IPS-20b (cell line): ENCODE data around the gene LRRTM4.

Source experiments
- H3K27ac ChIP-seq: one replicate; pipeline ENCODE4 v1.5.1; 2013; ENCODE audit warnings: low read length
- H3K27me3 ChIP-seq: 2 replicates; pipeline ENCODE4 v1.6.1; 2013; ENCODE audit warnings: mild to moderate bottlenecking, low read length, inconsistent platforms; ENCODE audit not compliant: insufficient read depth
- H3K36me3 ChIP-seq: 2 replicates; pipeline ENCODE4 v1.6.1; 2013; ENCODE audit warnings: low read depth, mild to moderate bottlenecking, inconsistent platforms, low read length, moderate library complexity; ENCODE audit not compliant: insufficient read depth
- H3K4me1 ChIP-seq: 2 replicates; pipeline ENCODE4 v1.6.1; 2013; ENCODE audit warnings: mild to moderate bottlenecking, control low read depth, inconsistent platforms, low read length, moderate library complexity; ENCODE audit not compliant: insufficient read depth
- H3K4me3 ChIP-seq: 2 replicates; pipeline ENCODE4 v1.5.1; 2013; ENCODE audit warnings: mild to moderate bottlenecking, low read length, inconsistent platforms
- H3K9ac ChIP-seq: 2 replicates; pipeline ENCODE4 v1.6.1; 2013; ENCODE audit warnings: low read depth, mild to moderate bottlenecking, inconsistent platforms, low read length, moderate library complexity
- H3K9me3 ChIP-seq: 2 replicates; pipeline ENCODE4 v1.6.1; 2013; ENCODE audit warnings: mild to moderate bottlenecking, low read depth, low read length, inconsistent platforms; ENCODE audit not compliant: insufficient read depth

The LRRTM4 gene

GRCh38 chr2:76977846-76978727 lies 544.1 kb downstream of the LRRTM4 start:
- no peaks in the 10 kb centered on the region for H3K9me3 ChIP-seq
- no peaks in the 10 kb centered on the region for H3K27me3 ChIP-seq
- no peaks in the 10 kb centered on the region for H3K36me3 ChIP-seq
- no peak overlapping the region for H3K27ac ChIP-seq
- no peak overlapping the region for H3K4me3 ChIP-seq
- H3K4me1 ChIP-seq, result no peaks in the 10 kb centered on the region
- no peak overlapping the region for H3K9ac ChIP-seq

- no peaks in the 10 kb centered on the region for H3K27me3 ChIP-seq
- no peak overlapping the region for H3K9ac ChIP-seq
- no peak overlapping the region for H3K27ac ChIP-seq
- no peak overlapping the region for H3K4me3 ChIP-seq
- H3K4me1 ChIP-seq, result no peaks in the 10 kb centered on the region
- H3K9me3 ChIP-seq, result no peaks in the 10 kb centered on the region
- no peaks in the 10 kb centered on the region for H3K36me3 ChIP-seq
Measured at GRCh38 chr2:76975752-76976151, 546.4 kb downstream of the LRRTM4 start.

- Histone ChIP-seq H3K4me1 (no peaks in the 10 kb centered on the region), H3K4me3 (no peak overlapping the region), H3K9ac (no peak overlapping the region), H3K27me3 (no peaks in the 10 kb centered on the region), H3K36me3 (no peaks in the 10 kb centered on the region), H3K9me3 (no peaks in the 10 kb centered on the region), H3K27ac (no peak overlapping the region)
Measured at GRCh38 chr2:76973610-76974009, 548.6 kb downstream of the LRRTM4 start.

GRCh38 chr2:76965772-76966171 lies 556.4 kb downstream of the LRRTM4 start:
- Histone ChIP-seq H3K4me1 (0 out of 2 replicates have a peak, but pooled peaks cover 4% of the 10 kb centered on the region), H3K9me3 (no peaks in the 10 kb centered on the region), H3K36me3 (no peaks in the 10 kb centered on the region), H3K9ac (no peak overlapping the region), H3K4me3 (no peak overlapping the region), H3K27ac (no peak overlapping the region), H3K27me3 (no peaks in the 10 kb centered on the region)

- Histone ChIP-seq H3K36me3 (no peaks in the 10 kb centered on the region), H3K4me3 (no peak overlapping the region), H3K9me3 (no peaks in the 10 kb centered on the region), H3K9ac (no peak overlapping the region), H3K4me1 (0 out of 2 replicates have a peak, but pooled peaks cover 6% of the 10 kb centered on the region), H3K27me3 (no peaks in the 10 kb centered on the region), H3K27ac (no peak overlapping the region)
Measured at GRCh38 chr2:76958749-76959148, 563.4 kb downstream of the LRRTM4 start.

DNA sequence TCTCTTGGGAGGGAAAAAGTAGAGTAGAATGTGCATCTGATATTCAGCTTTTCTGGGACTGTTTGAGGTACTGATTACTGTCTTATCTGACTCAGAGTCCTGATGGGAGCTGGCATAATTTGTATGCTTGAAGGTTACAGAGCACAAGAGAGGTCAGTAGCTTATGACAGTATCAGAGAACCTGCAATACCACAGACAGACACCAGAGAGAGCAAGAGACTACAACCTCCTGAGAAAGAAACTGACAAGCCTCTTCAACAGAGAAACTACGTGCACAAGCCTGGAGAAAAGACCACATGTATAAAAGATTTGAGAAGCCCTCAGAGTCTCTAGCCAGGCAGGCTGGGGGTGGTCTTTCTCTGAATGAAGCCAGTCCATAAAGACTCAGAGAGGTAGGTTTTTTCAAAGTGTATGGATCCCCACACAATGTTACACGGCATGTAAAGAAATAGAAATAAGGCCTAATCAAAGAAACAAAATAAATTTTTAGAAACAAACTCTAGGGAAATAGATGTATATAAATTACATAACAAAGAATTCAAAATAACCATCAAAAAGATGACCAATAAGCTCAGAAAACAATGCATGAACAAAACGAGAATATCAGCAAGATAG lies 568.3 kb downstream of the LRRTM4 start:
- Histone ChIP-seq H3K4me1 (0 out of 2 replicates have a peak, but pooled peaks cover 3% of the 10 kb centered on the region), H3K9ac (no peak overlapping the region), H3K4me3 (no peak overlapping the region), H3K27me3 (no peaks in the 10 kb centered on the region), H3K36me3 (no peaks in the 10 kb centered on the region), H3K27ac (no peak overlapping the region), H3K9me3 (no peaks in the 10 kb centered on the region)

GRCh38 chr2:76946631-76947145 lies 575.5 kb downstream of the LRRTM4 start:
- Histone ChIP-seq H3K9me3 (no peaks in the 10 kb centered on the region), H3K9ac (no peak overlapping the region), H3K27me3 (no peaks in the 10 kb centered on the region), H3K4me1 (no peaks in the 10 kb centered on the region), H3K4me3 (no peak overlapping the region), H3K36me3 (no peaks in the 10 kb centered on the region), H3K27ac (no peak overlapping the region)

DNA sequence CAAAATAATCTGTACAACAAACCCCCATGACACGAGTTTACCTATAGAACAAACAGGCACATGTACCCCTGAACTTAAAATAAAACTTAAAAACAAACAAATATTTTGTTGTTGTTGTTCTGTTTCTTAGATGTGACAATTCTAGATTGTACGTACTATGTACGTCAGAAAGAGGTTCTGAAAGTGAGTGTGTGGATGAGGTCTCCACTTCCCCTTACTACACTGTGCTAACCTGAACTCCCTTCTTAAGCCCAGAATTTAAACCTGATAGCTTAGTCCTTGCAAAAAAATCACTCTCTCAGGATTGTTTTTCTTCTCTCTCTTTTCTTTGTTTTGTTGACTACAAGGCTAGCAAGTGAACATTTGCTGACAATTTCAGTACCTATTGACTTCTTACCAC lies 581.6 kb downstream of the LRRTM4 start:
- Histone ChIP-seq H3K4me3 (no peak overlapping the region), H3K36me3 (no peaks in the 10 kb centered on the region), H3K4me1 (no peaks in the 10 kb centered on the region), H3K9ac (no peak overlapping the region), H3K27me3 (no peaks in the 10 kb centered on the region), H3K9me3 (no peaks in the 10 kb centered on the region), H3K27ac (no peak overlapping the region)

GRCh38 chr2:76938153-76938552 lies 584.0 kb downstream of the LRRTM4 start:
- H3K9ac ChIP-seq, result no peak overlapping the region
- H3K4me1 ChIP-seq, result no peaks in the 10 kb centered on the region

DNA sequence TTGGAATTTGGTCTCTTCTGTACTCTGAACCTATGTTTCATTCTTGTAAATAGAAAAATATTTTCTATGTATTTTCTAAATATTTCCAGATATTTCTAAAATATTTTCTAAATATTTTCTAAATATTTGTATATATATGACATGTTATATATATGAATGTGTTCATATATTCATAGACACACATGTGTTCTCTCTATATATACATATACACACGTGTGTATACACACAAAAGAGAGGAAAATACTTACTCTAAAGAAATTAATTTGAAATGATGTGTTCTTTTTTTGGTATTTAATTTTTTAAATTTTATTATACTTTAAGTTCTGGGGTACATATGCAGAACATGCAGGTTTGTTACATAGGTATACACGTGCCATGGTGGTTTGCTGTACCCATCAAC lies 589.6 kb downstream of the LRRTM4 start:
- Histone ChIP-seq H3K4me3 (no peak overlapping the region), H3K36me3 (no peaks in the 10 kb centered on the region), H3K9me3 (no peaks in the 10 kb centered on the region), H3K9ac (no peak overlapping the region), H3K27ac (no peak overlapping the region), H3K27me3 (no peaks in the 10 kb centered on the region), H3K4me1 (no peaks in the 10 kb centered on the region)

More at GRCh38 chr2:76938153-76938552, 584.0 kb downstream of the LRRTM4 start:
- Histone ChIP-seq H3K27ac (no peak overlapping the region), H3K36me3 (no peaks in the 10 kb centered on the region), H3K4me3 (no peak overlapping the region), H3K27me3 (no peaks in the 10 kb centered on the region), H3K9me3 (no peaks in the 10 kb centered on the region)

- Histone ChIP-seq H3K27me3 (no peaks in the 10 kb centered on the region), H3K27ac (no peak overlapping the region), H3K4me3 (no peak overlapping the region), H3K9me3 (no peaks in the 10 kb centered on the region), H3K9ac (no peak overlapping the region), H3K36me3 (no peaks in the 10 kb centered on the region), H3K4me1 (no peaks in the 10 kb centered on the region)
Measured at GRCh38 chr2:76930056-76930744, 592.0 kb downstream of the LRRTM4 start.
